ENCODE measurements around the gene IL32.
"Not testable (repeated sequence)": the region's sequence is repeated elsewhere in the genome, so short reads cannot be mapped to it uniquely, and the experiment has no call there.

The IL32 gene

GRCh38 chr16:3072576-3073263, 7.3 kb downstream of the IL32 start:
- not testable (repeated sequence) for FAIRE-seq

DNA sequence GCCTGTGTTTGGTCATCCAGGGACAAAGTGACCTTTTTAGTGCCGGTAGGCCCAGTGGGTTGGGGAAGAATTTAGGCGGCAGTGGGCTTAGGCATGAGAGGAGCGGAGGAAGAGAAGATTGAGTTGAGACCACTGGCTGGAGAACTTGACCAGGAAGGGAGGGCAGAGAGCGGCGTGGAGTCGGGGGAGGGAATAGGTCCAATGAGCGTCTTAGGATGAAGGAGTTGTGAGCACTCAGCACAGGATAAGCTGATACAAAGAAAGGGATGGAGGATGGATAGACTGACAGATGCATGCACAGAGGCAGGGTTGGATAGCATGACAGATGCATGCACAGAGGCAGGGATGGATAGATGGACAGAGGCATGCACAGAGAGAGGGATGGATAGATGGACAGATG, 8.0 kb downstream of the IL32 start:
- no peak for FAIRE-seq

GRCh38 chr16:3074860-3075522, 9.6 kb downstream of the IL32 start:
- FAIRE-seq, result no peak

DNA sequence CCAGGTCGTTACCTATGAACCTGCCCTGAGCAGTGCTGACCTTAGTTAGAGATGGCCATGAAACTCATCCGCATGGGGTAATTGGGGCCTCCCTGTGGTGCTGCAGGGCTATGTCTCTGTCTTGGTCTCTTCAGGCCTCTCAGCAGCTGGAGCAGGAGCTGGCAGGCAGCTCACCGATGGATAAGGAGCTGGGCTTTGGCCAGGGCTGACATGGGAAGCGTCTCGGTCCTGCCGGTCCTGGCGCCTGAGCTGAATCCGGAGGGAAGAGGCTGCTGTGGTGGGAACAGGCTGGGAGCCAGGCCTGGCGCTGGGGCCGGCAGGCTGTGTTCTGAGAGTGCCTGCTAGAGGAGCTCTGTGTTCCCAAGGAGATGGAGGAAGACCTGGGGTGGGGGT, 10.1 kb downstream of the IL32 start:
- no peak for FAIRE-seq

DNA sequence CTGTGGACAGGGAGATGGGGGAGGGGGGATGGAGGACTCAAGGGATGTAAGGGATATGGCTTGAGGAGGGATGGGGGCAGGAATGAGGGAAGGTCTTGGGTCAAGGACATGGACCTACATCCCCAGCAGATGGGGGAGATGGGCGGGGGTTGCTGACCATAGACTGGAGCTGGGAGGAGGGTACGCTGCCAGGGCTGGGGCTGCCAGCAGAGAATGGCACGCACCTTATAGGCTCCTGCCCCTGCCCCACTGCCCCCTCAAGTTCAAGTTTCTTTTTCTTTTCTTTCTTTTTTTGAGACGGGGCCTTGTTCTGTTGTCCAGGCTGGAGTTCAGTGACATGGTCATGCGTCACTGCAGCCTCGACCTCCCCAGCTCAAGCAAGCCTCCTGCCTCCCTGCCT, 10.5 kb downstream of the IL32 start:
- not testable (repeated sequence) for FAIRE-seq

- FAIRE-seq, result no peak
Observed at GRCh38 chr16:3076577-3076976, 11.1 kb downstream of the IL32 start.

DNA sequence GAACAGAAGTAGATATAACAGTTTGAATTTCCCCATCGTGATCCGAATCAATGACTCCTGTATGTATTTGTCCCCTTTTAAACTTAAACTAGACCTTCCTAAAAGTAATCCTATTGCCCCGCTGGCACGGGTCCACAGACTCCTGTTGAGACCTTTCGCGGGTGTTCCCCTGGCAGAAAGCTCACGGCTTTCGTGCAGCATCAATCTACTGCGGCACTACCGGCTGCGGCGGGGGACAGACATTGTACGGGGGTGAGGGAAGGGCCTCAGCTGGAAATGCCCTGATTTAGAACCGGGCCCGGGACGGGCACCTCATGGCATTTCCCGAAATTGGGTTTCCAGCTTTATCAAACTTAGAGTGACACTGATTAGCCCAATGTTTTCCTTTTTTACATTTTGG, 14.6 kb downstream of the IL32 start:
- FAIRE-seq, result no peak

DNA sequence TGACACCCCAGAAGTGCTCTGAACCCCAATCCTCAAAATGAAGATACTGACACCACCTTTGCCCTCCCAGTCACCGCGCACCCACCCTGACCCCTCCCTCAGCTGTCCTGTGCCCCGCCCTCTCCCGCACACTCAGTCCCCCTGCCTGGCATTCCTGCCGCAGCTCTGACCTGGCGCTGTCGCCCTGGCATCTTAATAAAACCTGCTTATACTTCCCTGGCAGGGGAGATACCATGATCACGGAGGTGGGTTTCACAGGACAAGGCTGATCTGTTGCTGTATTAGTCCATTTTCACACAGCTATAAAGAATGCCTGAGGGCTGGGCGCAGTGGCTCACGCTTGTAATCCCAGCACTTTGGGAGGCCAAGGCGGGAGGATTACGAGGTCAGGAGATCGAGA, 16.5 kb downstream of the IL32 start:
- not testable (repeated sequence) for FAIRE-seq

- not testable (repeated sequence) for FAIRE-seq
Observed at GRCh38 chr16:3083408-3083807, 18.0 kb downstream of the IL32 start.

DNA sequence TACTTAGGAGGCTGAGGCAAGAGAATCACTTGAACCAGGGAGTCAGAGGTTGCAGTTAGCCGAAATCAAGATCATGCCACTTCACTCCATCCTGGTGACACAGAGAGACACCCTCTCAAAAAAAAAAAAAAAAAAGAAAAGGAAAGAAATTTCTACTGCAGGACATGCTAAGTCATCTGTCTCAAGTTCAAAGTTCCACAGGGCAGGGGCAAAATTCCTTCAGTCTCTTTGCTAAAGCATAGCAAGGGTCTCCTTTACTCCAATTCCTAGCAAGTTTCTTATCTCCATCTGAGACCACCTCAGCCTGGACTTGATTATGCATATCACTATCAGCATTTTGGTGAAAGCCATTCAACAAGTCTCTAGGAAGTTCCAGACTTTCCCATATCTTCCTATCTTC, 19.1 kb downstream of the IL32 start:
- no peak for FAIRE-seq

GRCh38 chr16:3084969-3085670, 19.7 kb downstream of the IL32 start:
- FAIRE-seq, result no peak

DNA sequence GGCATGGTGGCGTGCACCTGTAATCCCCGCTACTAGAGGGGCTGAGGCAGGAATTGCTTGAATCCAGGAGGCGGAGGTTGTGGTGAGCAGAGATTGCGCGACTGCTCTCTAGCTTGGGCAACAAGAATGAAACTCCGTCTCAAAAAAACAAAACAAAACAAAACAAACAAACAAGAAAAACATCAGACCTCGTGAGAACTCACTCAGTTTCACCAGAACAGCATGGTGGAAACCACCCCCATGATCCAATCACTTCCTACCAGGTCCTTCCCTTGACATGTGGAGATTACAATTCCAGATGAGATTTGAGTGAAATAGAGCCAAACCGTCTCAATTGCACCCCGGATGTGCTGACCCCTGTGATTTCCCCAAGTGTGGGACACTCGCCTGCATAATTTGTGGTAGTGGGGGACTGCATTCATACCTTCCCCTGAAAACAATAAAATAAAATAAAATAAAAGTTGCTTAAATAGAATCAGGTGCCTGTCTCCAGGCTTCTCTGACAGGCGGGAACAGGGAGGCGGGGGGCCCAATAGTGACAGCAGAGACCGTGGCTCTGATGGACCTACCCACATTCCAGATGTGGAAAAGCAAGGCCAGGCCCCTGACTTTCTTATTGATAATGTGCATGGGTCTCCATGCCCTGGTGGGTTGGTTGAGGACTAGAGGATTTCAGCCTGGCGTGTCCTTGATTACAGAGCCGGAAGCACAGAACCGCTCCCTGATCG, 20.6 kb downstream of the IL32 start:
- no peak for FAIRE-seq

- no peak for FAIRE-seq
Observed at GRCh38 chr16:3086596-3087242, 21.3 kb downstream of the IL32 start.

GRCh38 chr16:3087243-3088235, 22.1 kb downstream of the IL32 start:
- FAIRE-seq, result no peak

DNA sequence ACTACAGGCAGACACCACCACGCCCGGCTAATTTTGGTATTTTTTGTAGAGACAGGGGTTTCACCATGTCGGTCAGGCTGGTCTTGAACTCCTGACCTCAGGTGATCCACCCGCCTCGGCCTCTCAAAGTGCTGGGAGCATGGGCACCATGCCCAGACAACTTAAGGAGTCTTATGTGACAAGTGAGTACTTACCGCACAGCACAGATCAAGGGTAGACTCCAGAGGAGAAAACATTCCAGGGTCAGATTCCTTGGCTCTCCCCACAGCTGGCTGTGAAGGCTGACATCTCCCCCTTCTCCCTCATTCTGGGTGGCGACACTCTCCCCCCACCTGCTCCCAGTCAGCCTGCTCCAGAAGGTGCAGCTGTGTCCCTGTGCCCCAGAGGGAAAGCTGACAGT, 23.0 kb downstream of the IL32 start:
- FAIRE-seq, result no peak

DNA sequence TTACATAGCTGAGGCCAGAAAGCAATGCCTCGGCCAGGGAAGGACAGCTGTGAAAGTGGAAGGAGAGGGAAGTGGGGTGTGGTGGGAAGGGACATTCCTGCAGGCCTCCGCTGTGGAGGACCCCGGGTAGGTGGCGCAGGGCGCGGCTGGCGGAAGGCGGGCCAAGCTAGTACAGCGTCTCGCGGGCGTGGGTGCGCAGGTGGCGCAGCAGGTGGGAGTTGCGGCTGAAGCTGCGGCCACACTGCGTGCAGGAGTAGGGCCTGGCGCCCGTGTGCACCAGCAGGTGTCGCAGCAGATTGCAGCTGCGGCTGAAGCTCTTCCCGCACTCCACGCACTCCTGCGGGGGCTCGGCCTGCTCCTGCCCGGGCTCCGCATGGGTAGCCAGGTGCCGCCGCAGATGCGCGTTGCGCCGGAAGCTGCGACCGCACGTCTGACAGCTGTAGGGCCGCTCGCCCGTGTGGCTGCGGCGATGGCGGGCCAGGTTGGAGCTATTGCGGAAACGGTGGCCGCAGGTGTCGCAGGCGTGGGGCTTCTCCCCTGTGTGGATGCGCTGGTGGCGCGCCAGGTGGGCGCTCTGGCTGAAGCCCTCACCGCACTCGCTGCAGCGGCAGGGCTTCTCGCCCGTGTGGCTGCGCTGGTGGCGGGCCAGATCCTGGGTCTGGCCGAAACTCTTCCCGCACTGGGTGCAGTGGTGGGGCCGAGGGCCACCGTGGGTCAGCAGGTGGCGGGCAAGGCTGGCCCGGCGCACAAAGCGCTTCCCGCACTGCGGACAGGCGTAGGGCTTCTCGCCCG, 23.7 kb downstream of the IL32 start:
- FAIRE-seq, result no peak

DNA sequence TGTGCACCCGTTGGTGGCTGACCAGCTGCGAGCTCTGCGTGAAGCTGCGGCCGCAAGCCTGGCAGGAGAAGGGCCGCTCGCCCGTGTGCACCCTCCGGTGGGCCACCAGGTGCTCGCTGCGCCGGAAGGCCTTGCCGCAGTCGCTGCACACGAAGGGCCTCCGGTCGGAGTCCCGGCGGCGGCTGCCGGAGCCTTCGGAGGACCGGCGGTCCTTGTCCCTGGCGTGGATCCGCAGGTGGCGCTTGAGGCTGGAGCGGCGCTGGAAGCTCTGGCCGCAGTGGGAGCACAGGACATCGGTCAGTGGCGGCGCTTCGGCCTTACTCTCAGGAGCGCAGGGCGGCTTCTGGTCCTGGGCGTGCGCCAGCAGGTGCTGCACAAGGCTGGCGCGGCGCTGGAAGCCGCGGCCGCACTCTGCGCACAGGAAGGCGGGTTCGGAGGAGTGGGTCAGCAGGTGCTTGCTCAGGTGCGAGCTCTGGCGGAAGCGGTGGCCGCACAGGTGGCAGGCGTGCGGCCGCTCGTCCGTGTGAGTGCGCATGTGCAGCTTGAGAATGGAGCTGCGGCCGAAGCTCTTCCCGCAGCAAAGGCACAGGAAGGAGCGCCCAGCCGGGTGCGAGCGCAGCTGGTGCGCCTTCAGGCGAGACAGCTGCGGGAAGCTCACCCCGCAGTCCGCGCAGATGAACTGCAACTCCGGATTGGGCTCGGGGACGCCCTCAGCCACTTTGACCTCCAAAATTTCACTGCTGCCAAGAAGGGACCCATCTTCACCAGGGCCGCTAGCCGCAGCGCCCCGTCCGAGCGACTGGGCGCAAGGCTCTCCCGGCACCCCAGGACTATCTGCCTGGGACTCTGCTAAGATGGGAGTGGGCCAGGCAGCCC, 24.5 kb downstream of the IL32 start:
- no peak for FAIRE-seq

DNA sequence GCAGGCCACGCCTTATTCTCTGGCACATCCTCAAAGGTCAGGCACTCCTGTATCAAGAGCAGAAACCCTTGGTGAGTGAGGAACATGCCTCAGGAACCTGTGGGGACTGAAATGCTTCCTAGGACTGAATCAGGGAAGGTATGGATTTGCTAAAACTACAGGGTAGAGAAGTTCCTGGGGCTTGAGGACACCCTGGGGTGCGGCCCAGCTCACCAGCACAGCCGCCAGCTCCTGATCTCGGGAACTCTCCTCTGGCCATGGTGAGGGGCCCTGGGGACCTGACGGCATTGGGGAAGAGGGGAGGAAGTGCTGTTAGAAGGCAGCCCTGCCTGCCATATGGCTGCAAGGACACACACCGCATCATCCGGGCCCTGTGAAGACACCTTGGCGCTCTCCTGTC, 26.1 kb downstream of the IL32 start:
- FAIRE-seq, result no peak

DNA sequence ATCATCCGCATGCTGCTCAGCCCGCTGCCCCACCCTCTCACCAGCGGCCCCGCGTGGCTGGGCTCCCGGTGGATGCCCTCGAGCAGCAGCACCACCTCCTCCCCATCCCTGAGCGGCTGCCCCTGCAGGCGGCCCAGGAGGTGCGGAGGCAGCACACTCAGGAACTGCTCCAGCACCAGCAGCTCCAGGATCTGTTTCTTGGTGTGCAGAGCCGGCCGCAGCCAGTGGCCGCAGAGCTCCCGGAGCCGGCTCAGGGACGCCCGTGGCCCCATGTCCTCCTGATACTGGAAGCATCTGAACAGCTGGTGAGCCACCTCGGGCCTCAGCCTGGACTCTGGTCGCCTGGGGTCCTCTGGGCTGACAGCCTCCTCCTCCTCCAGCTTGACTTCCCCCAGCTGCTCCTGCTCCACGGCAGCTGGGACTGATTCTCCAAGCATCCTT, 27.1 kb downstream of the IL32 start:
- FAIRE-seq, result no peak
